Measurements from ENCODE around the gene BTG4.

BTG4 gene

DNA sequence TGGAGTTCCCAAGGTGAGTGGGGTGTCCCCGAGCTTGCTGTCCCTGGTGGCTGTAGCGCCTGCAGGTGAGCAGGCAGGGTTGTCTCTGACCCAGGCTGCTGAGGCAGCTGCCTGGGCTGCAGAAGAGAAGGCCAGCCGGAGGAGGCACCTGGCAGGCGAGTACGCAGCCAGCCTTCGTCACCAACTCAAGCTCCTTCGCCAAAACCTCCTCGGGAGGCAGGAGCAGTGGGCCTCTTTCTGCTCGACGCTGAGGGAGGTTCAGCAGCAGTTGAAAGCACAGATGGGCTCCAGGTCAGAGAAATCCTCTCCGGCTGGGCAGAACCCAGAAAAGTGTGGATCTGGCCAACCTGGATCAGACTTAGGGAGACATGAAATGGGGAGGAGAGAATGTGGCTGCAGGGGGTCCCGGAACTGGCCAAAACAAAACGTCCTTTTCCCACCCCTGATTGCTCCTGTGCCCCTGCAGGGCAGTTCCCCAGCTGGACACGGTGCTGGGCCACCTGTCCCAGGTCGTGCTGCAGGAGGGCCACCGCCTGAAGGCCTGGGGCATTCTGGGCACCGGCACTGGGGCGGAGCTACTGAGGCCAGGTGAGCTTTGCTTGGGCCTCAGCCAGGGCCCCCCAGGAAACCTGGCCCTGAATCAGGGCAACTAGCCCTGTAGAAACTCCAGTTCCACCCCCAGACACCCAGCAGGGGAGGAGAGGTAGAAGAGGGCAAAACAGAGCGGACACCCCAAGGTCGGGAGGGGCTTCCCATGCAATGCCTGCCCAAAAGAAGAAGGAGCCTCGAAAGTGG, 56.7 kb downstream of the BTG4 start:
- no peak for DNase-seq (ENCODE audit: low spot score)

DNA sequence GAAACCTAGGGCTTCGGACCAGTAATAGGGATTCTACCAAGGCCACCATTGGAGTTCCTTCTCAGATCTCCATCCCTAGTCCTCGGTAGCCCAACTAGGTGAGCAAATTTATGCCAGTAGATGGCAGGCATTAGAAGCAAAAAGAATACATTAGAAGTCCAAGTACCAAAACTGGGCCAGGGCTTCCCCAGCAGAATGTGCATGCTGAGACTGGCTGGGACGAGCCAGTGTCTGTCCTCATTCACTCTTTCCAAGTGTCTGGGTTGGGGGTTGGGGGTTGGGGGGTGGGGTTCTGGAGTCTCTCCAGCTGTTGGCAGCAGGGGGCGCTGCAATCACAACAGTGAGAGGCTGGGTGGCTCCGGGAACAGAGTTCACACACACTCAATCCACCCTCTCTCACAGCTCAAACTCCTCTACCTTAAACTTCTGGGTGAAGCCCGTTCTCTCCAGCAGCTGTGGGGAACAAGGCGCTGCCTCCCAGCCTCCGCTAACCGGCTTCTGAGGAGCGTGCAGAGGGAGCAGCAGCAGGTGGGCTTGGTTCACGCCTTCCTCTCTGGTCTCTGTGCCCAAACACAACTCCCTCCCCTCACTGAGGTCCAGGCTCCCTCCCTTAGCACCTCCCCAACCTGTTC, 57.5 kb downstream of the BTG4 start:
- DNase-seq (ENCODE audit: low spot score) = peak; percentile 75

DNA sequence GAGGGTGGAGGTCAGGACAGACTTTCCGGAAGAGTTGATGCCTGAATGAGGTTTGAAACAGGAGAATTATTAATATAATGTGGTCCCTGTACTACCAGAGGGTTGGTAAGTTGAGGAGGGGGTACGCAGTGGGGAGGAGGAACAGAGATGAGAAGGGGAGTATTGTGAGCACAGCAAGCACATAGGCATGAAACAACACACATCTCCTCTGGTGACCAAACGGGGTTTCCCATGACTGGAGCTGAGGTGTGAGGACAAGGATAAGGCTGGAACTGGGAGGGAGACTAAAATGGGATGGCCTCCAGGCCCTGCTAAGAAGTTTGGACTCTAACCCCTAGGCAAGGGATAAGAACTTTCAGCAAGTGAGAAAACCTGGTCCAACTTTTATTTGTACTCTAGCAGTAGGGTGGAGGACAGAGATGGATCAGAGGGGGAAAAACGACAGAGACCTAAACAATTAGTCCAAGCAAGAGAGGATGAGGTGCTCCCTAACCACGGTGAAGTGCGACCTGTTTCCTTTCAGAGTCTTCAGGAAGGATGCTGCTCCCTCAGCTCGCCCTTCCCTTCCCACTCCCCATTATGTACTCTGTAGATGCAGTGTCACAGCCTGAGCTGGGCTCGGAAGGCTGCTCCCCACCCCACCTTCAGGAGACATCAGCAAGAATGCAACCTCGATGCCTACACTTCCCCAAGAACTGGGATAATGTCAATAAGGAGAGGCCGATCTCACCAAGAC, 59.2 kb downstream of the BTG4 start:
- no peak for DNase-seq (ENCODE audit: low spot score)

DNA sequence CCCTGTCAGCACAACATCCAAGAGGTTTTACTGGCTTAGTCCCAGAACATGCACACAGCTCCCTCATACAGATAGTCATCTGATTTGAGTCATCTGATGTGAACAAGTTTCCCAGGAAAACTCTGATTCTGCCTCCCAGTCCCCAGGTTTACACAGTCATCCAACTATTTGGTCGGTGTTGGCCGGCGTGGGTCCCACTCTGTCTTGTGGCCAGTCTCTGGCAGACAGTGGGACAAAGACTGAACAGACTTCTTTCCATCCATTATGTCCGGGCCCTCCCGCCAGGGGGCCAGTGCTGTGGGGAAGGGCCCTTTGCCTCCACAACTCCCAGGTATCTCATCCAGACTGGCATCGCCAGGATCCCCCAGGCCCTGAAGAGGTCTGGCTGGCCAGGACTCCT, 60.0 kb downstream of the BTG4 start:
- DNase-seq (ENCODE audit: low spot score) = peak; percentile 43

DNA sequence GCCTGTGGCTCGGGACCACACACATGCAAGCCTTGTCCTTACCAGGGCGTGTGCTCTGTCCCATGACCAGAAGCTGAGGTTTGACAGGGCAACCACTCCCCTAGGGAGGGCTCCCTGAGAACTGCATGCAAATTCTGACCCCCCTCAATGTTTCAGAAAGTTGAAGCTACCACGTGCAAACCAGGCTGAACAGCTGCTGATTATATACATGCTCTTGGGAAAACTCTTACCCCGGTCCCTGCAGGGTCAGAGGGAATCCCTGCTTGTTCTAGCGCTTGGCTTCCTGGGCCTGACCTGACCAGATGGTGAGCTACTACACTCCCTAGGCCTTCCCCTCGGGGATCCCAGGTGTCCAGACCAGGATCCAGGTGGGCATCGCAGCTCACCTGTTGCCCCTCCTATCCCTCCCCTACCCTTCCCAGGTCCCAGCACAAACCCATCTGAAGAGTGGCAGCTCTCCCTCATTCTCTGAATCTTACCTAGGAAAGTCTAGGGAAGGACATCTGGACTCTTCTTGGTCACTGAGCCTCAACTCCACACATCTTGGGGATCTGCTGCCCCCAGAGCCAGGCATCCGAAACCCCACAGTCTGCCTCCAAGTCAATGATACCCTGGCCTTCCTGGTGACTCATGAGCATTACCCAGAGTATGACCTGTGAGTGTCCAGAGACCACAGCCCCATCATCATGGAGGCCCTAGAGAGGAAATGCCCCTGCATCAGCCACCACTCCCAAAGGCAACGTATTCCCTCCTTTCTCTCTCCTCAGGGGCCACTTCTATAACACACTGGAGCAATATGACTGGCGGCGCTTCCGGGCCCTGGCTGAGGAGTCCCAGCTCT, 61.5 kb downstream of the BTG4 start:
- peak; percentile 11 for DNase-seq (ENCODE audit: low spot score)

DNA sequence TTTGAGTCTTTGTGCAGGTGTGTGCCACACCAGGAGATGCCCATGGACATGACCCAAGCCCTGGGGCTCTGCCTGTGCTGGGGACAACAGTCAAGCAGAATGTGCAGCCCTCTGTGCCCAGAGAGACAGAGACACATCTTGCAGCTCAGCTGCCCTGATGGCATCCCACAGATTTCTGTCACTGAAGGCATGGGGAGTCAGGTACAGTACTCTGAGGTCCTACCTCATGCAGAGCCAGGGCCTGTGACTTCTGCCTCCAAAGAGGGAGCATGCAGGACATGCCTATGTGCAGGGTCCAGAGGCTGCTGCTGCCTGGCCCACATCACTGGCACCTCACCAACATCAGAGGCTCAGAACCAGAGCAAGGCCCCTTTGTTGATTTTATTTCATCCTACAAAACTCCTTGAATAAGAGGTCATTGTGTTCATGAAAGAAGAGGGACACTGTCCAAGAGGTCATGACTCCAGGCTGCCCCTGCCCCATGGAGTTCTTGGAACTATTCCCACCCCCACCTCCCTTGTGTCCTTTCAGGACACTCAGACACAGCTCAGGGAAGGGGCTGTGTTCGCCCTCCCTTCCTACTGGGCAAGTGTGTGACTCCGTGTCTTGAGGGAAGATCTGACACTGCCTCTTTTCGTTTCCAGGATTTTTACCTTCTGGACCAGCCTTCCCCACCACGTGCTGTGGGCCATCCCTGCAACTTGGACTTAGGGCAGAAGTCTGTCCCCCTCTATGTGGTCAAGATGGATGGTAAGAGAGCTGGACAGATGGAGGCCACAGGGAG, 62.3 kb downstream of the BTG4 start:
- peak; percentile 90 for DNase-seq (ENCODE audit: low spot score)

DNA sequence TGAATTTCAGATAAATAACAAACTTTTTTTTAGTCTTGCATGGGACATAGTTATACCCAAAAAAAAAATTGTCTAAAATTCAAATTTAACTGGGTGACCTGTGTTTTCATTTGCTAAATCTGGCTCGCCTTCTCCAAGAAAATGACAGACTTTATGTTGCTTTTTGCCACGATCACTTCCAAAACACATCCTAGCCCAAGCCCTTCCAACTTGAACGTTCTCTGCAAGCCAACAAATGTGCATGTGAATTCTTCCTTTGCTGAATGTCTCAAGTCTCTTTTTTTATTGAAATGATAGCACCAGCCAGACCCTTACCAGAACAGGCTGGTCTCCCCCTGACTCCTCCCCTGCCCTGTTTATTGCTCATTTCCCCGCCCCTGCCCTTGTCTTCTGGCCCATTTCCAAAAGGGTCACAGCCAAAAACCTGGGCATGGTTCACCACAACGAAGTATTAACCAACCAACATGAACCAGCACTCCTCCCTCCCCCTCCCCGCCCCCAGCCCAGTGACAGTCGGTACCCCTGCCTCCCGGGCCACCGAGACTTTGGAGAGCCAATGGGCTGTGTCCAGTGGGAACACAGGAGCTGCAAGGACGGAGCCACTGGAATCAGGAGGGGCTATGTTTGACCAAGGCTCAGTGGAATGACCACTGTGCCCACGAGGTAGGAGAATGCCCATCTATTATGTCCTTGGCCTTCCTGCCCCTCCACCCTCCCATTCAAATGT, 63.2 kb downstream of the BTG4 start:
- no peak for DNase-seq (ENCODE audit: low spot score)

DNA sequence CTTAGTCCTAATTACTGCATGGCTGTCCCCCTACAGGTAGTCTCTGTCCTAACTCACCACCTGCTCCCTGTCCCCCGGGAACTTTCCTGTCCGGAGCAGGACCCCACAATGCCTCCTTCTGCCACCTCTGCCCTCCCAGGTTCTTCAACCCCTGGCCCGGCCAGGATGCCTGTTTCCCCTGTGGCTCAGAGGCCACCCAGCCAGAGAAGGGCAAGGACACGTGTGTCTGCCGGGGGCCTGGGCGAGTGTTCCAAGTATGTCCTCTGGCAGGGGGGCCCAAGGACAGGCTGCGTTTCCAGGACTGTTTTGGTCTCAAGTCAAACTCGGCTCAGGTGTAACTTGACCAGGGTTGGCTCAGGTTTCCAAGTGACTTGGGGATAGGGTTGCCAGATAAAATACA, 63.8 kb downstream of the BTG4 start:
- peak; percentile 21 for DNase-seq (ENCODE audit: low spot score)

DNA sequence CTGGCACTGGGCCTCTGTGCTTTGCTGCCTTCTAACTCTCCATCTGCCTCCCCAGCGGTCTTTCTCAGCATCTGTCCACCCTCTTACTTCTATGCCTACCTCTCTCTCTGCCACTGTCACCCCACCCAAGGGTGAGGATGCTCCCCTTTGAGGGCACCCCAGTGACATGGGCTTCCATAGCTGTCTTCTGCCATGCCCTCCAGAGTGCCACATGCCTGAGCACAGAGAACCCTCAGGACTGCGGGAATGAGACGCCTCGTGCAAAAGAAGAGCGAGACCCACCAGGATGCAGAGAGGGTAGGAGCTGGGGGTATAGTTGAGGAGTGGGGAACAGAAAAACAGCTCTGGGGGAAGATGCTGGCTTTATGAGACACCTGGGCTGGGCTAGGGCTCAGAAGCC, 64.3 kb downstream of the BTG4 start:
- peak; percentile 11 for DNase-seq (ENCODE audit: low spot score)

DNA sequence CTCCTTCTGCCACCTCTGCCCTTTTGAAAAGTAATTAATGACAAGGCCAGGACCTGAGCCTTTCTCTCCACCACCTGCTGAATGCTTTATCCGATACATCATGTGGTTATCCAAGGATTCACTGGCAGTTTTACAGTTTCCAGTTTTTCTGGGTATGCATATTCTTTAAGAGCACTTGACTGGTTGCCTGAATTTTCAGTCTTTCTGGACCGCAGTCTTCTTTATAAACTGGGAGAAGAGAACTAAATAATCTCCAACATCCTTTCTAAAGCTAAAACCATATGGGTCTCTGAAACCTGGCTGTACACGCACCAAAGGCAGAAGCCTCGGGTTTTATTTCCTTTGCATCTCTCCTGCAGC, 65.1 kb downstream of the BTG4 start:
- peak; percentile 18 for DNase-seq (ENCODE audit: low spot score)

DNA sequence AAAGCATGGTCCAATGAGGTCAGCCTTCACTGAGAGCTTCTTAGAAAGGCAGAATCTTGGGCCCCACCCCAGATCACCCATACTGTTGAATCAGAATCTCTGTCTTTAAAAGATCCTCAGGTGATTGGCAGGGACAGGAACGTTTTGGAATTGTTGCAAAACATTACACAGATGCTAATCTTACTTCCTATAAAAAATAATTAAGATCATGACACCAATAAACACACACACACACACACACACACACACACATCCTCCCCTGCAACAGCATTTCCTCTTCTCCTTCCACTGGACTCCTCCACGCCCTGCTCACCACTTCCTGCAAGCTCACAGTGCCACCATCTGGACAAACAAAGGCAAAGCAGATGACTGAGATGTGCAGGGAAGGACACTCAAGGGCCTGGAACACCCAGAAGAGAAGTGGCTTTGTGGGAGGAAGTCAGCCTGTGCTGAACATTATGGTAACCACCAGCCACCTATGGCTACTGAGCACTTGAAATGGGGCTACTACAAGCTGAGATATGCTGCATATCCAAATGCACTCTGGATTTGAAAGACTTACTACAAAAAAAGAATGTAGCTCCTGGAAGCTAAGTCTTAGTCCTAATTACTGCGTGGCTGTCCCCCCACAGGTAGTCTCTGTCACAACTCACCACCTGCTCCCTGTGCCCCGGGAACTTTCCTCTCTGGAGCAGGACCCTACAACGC, 65.6 kb downstream of the BTG4 start:
- DNase-seq (ENCODE audit: low spot score) = peak; percentile 94

DNA sequence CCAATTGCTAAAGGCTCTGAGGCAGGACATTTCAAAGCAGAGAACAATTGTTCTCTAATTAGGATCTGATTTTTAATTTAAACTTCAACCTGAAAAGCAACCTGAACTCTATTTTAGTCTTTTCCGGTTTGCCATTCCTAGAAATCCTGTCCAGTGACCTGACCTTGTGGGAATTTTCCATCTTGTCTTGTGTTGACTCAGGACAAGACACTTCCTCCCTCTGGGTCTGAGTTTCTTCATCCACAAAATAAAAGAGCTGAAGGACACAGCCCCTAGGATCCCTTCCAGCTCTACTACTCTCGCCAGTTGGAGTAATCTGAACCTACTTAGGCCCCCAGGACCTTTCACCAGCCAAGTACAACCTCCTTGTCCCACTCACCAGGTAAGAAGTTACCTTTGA, 66.6 kb downstream of the BTG4 start:
- DNase-seq (ENCODE audit: low spot score) = no peak

All from globus pallidus (tissue), 1 donor.